Brain microvascular endothelial cell (primary cell): ENCODE data around the gene USH1G.

Source experiments
- DNase-seq: peaks from one replicate; pipeline ENCODE4 v3.0.0-alpha.2; 2020
- H3K27ac ChIP-seq: fragments of 250-450 bp; sonication (Bioruptor Pico); 2 replicates; pipeline ENCODE4 v1.5.1; 2020; ENCODE audit warnings: mild to moderate bottlenecking, moderate library complexity
- H3K27me3 ChIP-seq: fragments of 250-450 bp; sonication (Bioruptor Pico); replicated peaks from 2 replicates; pipeline ENCODE4 v1.5.1; 2020; ENCODE audit warnings: mild to moderate bottlenecking
- H3K36me3 ChIP-seq: fragments of 250-450 bp; sonication (Bioruptor Pico); replicated peaks from 2 replicates; pipeline ENCODE4 v1.5.1; 2020; ENCODE audit warnings: mild to moderate bottlenecking
- H3K4me3 ChIP-seq: 2 replicates; pipeline ENCODE4 v1.5.1; 2011; ENCODE audit warnings: low read depth, mild to moderate bottlenecking, control low read depth, low read length, moderate library complexity
- in situ Hi-C: cut with HindIII; loops from 2 replicates; pipeline ENCODE4 v1.10.0; 2017; ENCODE audit warnings: low sequenced_read_pairs, low pct_ligation_motif_present
- TF ChIP-seq, protein P1 (sequence below): IDR thresholded peaks from 2 replicates; pipeline ENCODE4 v1.5.1; 2011; ENCODE audit warnings: low read depth, mild to moderate bottlenecking, moderate library complexity, low read length, control low read depth, inconsistent platforms; ENCODE audit errors: missing control alignments

USH1G gene

DNA sequence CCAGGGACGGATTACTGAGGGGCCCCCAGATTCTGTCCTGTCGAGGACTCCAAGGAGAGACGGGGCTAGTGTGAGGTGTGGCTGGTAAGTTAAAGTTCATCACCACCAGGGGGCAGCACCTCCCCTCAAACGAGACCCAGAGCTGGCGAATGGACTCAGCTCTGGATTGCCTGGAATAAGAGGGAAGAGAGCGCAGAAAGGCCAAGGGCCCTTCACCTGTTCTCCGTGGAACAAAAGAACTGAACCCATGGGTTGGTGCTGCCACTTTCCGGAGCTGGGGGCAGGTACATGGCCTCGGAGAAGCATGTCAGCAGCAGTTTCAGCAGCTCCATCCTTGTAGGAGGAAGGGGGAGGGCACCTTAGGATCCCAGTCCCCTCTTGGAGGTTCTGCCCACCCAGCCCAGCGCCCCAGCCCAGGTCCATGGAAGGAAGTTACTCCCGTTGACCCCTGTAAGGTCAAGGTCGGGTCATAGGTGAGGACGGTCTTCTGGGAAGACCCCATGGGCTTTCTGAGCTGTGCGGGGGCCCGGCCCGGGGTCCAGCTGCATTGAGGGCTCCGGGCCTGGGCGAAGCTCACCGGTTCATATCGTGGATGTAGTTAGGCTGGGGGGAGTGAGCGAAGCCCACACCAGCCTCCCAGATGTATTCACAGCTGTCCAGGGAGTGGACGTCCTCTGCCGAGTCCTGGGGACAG, 38.7 kb upstream of the USH1G start:
- no peak overlapping the region for H3K27ac ChIP-seq
- in situ Hi-C loops: no loop called here
- no peak overlapping the region for H3K4me3 ChIP-seq
- no peaks in the 10 kb centered on the region for H3K36me3 ChIP-seq
- peak; percentile 78 for DNase-seq
- H3K27me3 ChIP-seq: no peaks in the 10 kb centered on the region
- TF ChIP-seq, protein P1, sequence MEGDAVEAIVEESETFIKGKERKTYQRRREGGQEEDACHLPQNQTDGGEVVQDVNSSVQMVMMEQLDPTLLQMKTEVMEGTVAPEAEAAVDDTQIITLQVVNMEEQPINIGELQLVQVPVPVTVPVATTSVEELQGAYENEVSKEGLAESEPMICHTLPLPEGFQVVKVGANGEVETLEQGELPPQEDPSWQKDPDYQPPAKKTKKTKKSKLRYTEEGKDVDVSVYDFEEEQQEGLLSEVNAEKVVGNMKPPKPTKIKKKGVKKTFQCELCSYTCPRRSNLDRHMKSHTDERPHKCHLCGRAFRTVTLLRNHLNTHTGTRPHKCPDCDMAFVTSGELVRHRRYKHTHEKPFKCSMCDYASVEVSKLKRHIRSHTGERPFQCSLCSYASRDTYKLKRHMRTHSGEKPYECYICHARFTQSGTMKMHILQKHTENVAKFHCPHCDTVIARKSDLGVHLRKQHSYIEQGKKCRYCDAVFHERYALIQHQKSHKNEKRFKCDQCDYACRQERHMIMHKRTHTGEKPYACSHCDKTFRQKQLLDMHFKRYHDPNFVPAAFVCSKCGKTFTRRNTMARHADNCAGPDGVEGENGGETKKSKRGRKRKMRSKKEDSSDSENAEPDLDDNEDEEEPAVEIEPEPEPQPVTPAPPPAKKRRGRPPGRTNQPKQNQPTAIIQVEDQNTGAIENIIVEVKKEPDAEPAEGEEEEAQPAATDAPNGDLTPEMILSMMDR: peak; percentile 78

GRCh38 chr17:74960570-74961342, 37.7 kb upstream of the USH1G start:
- Histone ChIP-seq H3K27ac (no peak overlapping the region), H3K4me3 (no peak overlapping the region), H3K27me3 (no peaks in the 10 kb centered on the region), H3K36me3 (no peaks in the 10 kb centered on the region)
- in situ Hi-C loops: no loop called here
- TF ChIP-seq, protein P1: peak; percentile 67
- DNase-seq: peak; percentile 17

- Histone ChIP-seq H3K4me3 (no peak overlapping the region), H3K27me3 (no peaks in the 10 kb centered on the region), H3K27ac (no peak overlapping the region), H3K36me3 (no peaks in the 10 kb centered on the region)
- TF ChIP-seq, protein P1: no peak
- in situ Hi-C loops: no loop called here
- DNase-seq: no peak
These were observed 36.9 kb upstream of the USH1G start for GRCh38 chr17:74959826-74960515.

DNA sequence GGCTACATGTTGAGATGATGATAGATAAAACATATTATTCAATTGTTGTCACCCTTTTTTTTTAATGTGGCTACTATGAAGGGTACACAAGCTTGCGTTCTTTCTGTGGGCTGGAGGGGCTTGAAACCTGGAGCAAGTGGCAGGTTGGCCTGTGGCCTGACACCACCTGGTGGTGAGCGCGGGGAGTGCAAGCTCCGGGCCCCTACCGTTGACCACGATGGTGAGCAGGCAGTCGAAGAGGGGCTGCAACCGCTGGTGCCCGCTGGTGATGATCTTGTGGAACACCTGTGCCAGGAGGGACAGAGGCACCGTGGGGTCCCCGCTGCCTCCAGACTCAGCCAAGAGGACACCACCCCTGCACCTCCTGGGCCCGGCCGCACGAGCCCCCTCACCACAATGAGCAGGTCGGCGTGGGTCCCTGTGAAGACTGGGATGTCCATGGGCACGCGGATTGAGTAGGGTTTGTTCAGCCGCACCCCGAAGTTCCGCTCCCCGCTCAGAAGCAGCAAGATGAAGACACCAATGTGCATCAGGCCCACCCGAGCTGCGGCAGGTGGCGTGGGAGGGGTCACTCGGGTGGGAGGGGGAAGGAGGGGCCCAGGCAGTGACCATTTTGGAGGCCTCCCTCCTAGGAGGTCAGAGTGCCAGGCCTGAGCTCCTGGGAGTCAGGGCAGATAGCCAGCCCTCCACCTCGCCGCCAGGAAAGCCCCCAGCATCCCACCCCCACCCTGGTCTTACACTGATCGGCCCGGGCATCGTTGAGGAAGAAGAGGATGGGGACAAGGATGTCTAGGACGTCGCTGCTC, 35.1 kb upstream of the USH1G start:
- in situ Hi-C loops: no loop called here
- no peaks in the 10 kb centered on the region for H3K27me3 ChIP-seq
- no peak overlapping the region for H3K4me3 ChIP-seq
- no peak overlapping the region for H3K27ac ChIP-seq
- TF ChIP-seq, protein P1: peak; percentile 94
- no peaks in the 10 kb centered on the region for H3K36me3 ChIP-seq
- DNase-seq: peak; percentile 51

DNA sequence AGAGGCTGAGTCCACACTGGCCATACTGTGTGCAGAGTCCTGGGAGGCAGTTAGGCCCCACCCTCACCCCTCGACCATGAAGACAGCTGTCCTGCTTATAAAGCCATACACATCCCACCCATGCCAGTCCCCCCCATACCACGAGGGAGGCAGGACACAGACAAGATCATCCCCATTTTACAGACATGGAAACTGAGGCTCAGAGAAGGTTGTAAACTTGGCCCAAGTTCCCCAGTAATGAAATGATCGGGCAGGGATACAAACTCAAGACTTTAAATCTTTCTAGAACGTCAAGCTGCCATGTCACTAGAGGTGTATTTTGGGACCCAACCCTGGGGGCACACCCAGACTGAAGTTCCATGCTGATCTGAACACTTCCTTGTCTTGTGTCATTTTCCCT, 33.0 kb upstream of the USH1G start:
- H3K4me3 ChIP-seq: no peak overlapping the region
- in situ Hi-C loops: no loop called here
- TF ChIP-seq, protein P1: no peak
- H3K36me3 ChIP-seq: no peaks in the 10 kb centered on the region
- H3K27ac ChIP-seq: no peak overlapping the region
- DNase-seq: no peak
- no peaks in the 10 kb centered on the region for H3K27me3 ChIP-seq
